Measurements from ENCODE around the gene ATXN1.

The ATXN1 gene

DNA sequence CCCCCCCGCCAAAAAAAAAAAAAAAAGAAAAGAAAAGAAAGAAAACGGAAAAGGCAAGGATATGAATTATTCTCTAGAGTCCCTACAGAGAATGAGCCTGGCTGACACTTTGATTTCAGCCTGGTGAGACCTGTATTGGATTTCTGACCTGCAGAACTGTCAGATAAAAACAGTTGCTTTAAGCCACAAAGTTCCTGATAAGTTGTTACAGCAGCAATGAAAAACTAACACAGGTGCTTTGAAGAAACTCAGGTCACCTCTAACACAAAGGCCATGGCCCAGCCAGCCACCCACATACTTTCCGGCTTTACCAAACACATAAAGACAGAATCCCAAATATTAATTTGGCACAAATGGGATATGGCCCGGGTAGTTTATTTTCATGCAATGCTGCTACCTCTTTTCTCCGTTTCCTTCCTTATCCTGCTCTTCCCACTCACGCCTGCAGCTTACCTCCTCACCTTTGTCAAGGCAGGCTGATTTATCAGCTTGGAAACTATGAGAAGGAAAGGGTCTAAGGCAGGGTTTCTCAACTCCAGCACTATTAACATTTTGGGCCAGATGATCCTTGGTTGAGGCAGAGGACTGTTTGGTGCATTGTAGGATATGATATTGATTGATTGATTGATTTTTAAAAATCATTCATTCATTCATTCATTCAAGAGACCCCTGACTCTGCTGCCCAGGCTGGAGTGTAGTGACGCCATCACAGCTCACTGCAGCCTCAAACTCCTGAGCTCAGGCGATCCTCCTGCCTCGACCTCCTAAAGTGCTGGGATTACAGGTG is 88.1 kb downstream of the ATXN1 start:
- H3K79me2 ChIP-seq (ENCODE audit: insufficient read depth, low read length) = peaks cover 30% of the 10 kb centered on the region; the same call in 1 of the 2 replicates
- H3K9ac ChIP-seq (ENCODE audit: low read depth, low read length, poor library complexity, severe bottlenecking) = no peak overlapping the region
- no peak overlapping the region for H3K4me2 ChIP-seq (ENCODE audit: low read depth, low read length, poor library complexity, severe bottlenecking)
- no peaks in the 10 kb centered on the region for H4K20me1 ChIP-seq (ENCODE audit: insufficient read depth, low read length, poor library complexity, severe bottlenecking)
- no peaks in the 10 kb centered on the region for H3K27me3 ChIP-seq (ENCODE audit: insufficient read depth, low read length, poor library complexity, severe bottlenecking)
- no peak overlapping the region for H3K4me3 ChIP-seq (ENCODE audit: low read length, poor library complexity, severe bottlenecking)
- H3K4me1 ChIP-seq (ENCODE audit: insufficient read depth, low read length, poor library complexity, severe bottlenecking) = peaks cover 38% of the 10 kb centered on the region
- H3K9me2 ChIP-seq (replicated peaks; ENCODE audit: low read depth, low read length) = no peaks in the 10 kb centered on the region
- H2AFZ ChIP-seq (ENCODE audit: low read length) = no peak overlapping the region
- 0 out of 2 replicates have a peak, but pooled peaks cover 5% of the 10 kb centered on the region for H3F3A ChIP-seq (ENCODE audit: low read depth)
- no peak for TF ChIP-seq EZH2phosphoT487 (IDR thresholded peaks at IDR 0.05; ENCODE audit: borderline replicate concordance)
- TF ChIP-seq, protein P1, sequence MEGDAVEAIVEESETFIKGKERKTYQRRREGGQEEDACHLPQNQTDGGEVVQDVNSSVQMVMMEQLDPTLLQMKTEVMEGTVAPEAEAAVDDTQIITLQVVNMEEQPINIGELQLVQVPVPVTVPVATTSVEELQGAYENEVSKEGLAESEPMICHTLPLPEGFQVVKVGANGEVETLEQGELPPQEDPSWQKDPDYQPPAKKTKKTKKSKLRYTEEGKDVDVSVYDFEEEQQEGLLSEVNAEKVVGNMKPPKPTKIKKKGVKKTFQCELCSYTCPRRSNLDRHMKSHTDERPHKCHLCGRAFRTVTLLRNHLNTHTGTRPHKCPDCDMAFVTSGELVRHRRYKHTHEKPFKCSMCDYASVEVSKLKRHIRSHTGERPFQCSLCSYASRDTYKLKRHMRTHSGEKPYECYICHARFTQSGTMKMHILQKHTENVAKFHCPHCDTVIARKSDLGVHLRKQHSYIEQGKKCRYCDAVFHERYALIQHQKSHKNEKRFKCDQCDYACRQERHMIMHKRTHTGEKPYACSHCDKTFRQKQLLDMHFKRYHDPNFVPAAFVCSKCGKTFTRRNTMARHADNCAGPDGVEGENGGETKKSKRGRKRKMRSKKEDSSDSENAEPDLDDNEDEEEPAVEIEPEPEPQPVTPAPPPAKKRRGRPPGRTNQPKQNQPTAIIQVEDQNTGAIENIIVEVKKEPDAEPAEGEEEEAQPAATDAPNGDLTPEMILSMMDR (conservative IDR thresholded peaks at IDR 0.05; ENCODE audit: low read length) = no peak
- H3K9me3 ChIP-seq (ENCODE audit: insufficient read depth, low read depth, low read length) = no peaks in the 10 kb centered on the region
- H3K36me3 ChIP-seq (ENCODE audit: insufficient read depth, low read length) = no peaks in the 10 kb centered on the region

DNA sequence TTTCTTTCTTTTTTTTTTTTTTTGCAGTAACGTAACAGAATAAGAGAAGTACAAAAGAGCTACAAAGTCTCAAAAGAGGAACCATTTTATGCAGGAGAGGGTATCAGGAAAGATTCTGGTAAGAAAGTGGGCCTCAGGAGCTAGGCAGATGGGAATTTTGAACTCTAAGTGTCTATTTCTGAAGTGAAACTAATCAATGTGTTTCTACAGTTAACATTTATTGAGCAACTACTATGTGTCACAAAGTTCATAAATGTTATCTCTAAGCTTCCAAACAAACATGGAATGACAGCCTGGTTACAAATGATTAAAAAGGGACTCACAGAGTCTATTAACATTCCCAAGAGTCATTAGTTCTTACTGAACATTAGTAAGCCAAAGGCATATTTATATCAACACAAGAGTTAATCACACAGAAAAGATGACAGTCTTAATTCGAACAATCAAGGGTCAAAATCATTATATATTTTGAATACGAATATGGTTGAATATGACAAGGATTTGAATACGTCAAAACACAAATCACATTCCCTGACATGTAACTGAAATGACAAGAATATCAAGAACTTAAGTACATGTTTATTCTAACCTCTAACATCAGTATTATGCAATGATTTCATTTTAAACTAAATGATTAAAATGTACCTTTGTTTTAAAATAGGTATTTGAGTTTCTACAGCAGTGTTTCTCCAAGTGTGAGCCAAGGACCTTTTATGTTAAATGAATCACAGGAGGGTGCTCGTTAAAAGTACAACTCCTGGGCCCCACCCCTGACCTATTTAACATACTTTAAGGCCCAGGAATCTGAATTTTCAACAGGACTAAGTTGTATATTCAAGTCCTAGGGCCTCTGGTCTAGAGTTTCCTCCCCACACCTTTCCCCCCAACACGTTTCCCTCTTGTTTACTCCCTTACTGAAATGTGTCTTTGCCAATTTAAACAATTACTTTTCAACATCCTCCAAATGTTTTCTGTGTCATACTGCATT is 89.7 kb downstream of the ATXN1 start:
- Histone ChIP-seq H3K9me2 (replicated peaks; ENCODE audit: low read depth, low read length) (no peaks in the 10 kb centered on the region), H3K79me2 (ENCODE audit: insufficient read depth, low read length) (peaks cover 28% of the 10 kb centered on the region; the same call in 1 of the 2 replicates), H3K4me1 (ENCODE audit: insufficient read depth, low read length, poor library complexity, severe bottlenecking) (peaks cover 52% of the 10 kb centered on the region), H3K4me3 (ENCODE audit: low read length, poor library complexity, severe bottlenecking) (no peak overlapping the region), H3K9me3 (ENCODE audit: insufficient read depth, low read depth, low read length) (no peaks in the 10 kb centered on the region), H3F3A (ENCODE audit: low read depth) (0 out of 2 replicates have a peak, but pooled peaks cover 5% of the 10 kb centered on the region), H3K36me3 (ENCODE audit: insufficient read depth, low read length) (no peaks in the 10 kb centered on the region), H3K9ac (ENCODE audit: low read depth, low read length, poor library complexity, severe bottlenecking) (no peak overlapping the region), H4K20me1 (ENCODE audit: insufficient read depth, low read length, poor library complexity, severe bottlenecking) (no peaks in the 10 kb centered on the region), H2AFZ (ENCODE audit: low read length) (no peak overlapping the region), H3K27me3 (ENCODE audit: insufficient read depth, low read length, poor library complexity, severe bottlenecking) (no peaks in the 10 kb centered on the region), H3K4me2 (ENCODE audit: low read depth, low read length, poor library complexity, severe bottlenecking) (no peak overlapping the region)
- TF ChIP-seq, protein P1 (conservative IDR thresholded peaks at IDR 0.05; ENCODE audit: low read length) = no peak
- TF ChIP-seq EZH2phosphoT487 (IDR thresholded peaks at IDR 0.05; ENCODE audit: borderline replicate concordance) = no peak

DNA sequence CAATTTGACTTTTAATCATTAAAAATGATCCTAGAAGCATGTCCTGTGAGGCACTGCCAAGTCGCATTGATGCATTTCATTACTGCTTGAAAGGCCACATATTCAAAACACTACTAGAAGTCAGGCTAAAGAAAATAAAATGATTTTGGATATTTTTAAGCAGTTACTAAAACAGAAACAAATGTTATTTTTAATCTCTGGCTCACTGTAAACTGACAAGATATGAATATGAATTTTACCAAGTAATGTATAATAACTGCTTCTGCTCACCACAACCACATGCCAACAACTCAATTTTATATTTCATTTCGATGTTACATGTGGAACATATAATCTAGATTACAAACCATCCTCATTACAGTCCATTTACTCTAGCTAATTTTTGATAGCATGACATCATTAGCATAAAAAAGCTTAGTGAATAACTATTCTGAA is 90.6 kb downstream of the ATXN1 start:
- H3K4me1 ChIP-seq (ENCODE audit: insufficient read depth, low read length, poor library complexity, severe bottlenecking) = peaks cover 52% of the 10 kb centered on the region
- H3K4me2 ChIP-seq (ENCODE audit: low read depth, low read length, poor library complexity, severe bottlenecking) = peak overlapping the region; percentile 65
- H2AFZ ChIP-seq (ENCODE audit: low read length) = no peak overlapping the region
- no peaks in the 10 kb centered on the region for H3K36me3 ChIP-seq (ENCODE audit: insufficient read depth, low read length)
- no peaks in the 10 kb centered on the region for H3K9me3 ChIP-seq (ENCODE audit: insufficient read depth, low read depth, low read length)
- 0 out of 2 replicates have a peak, but pooled peaks cover 5% of the 10 kb centered on the region for H3F3A ChIP-seq (ENCODE audit: low read depth)
- TF ChIP-seq, protein P1 (conservative IDR thresholded peaks at IDR 0.05; ENCODE audit: low read length) = no peak
- no peak for TF ChIP-seq EZH2phosphoT487 (IDR thresholded peaks at IDR 0.05; ENCODE audit: borderline replicate concordance)
- H3K4me3 ChIP-seq (ENCODE audit: low read length, poor library complexity, severe bottlenecking) = no peak overlapping the region
- no peaks in the 10 kb centered on the region for H3K9me2 ChIP-seq (replicated peaks; ENCODE audit: low read depth, low read length)
- H3K27me3 ChIP-seq (ENCODE audit: insufficient read depth, low read length, poor library complexity, severe bottlenecking) = no peaks in the 10 kb centered on the region
- H3K9ac ChIP-seq (ENCODE audit: low read depth, low read length, poor library complexity, severe bottlenecking) = no peak overlapping the region
- H3K79me2 ChIP-seq (ENCODE audit: insufficient read depth, low read length) = peaks cover 33% of the 10 kb centered on the region; the same call in 1 of the 2 replicates
- no peaks in the 10 kb centered on the region for H4K20me1 ChIP-seq (ENCODE audit: insufficient read depth, low read length, poor library complexity, severe bottlenecking)

All from Loucy (cell line).